ENCODE measurements around the gene ESYT2.
"Not testable (repeated sequence)": the region's sequence is repeated elsewhere in the genome, so short reads cannot be mapped to it uniquely, and the experiment has no call there.

The ESYT2 gene

DNA sequence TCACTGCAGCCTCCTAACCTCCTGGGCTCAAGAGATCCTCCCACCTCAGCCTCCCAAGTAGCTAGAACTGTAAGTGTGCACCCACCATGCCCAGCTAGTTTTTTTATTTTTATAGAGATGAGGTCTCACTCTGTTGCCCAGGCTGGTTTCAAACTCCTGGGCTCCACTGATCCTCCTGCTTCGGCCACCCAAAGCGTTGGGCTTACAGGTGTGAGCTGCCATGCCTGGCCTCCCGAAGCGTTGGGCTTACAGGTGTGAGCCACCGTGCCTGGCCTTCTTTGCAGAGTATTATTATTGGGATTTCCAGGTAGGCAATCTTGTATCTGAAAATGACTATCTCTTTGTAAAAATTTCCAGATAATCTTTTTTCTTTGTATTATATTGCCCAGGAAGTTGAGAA is 101.6 kb downstream of the ESYT2 start:
- no peak for DNase-seq (ENCODE audit: low read depth in 2 of 2)

DNA sequence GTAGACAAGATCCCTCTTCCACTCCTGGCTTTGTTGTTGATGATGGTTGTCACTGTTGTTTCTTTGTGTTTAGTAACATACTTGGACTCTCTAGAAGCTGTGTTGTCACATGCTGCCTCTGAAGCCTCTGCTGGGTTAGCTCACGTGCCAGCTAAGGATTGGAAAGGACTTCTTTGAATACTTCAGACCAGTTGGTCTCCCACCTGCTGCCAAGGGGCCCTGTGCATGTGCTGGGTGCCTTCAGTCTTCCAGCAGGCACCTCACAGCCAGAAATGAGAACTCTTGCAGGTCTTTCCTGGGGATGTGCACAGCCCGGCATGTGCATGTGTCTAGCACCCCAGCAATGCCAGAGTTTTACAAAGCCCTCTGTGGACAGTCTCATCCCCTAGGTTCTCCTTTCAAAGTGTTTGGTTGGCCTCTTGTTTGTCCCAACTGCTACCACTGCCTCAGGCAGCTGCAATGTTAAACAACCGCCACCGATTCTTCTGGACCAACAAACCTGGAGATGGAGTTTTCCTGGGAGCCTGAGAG is 103.0 kb downstream of the ESYT2 start:
- DNase-seq (ENCODE audit: low read depth in 2 of 2), result no peak

DNA sequence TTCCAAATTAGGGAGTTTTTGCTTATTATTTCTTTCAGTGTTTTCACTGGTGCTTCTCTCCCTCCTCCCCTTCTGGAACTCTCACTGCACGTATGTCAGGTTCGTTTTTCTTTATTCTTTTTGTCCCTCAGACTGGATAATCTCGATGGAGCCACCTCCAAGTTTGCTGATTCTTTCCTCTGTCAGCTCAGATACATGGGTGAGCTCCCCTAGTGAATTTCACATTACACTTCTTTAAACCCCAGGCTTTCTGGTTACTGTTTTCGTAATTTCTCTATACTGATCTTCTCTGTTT is 103.9 kb downstream of the ESYT2 start:
- DNase-seq (ENCODE audit: low read depth in 2 of 2), result no peak

DNA sequence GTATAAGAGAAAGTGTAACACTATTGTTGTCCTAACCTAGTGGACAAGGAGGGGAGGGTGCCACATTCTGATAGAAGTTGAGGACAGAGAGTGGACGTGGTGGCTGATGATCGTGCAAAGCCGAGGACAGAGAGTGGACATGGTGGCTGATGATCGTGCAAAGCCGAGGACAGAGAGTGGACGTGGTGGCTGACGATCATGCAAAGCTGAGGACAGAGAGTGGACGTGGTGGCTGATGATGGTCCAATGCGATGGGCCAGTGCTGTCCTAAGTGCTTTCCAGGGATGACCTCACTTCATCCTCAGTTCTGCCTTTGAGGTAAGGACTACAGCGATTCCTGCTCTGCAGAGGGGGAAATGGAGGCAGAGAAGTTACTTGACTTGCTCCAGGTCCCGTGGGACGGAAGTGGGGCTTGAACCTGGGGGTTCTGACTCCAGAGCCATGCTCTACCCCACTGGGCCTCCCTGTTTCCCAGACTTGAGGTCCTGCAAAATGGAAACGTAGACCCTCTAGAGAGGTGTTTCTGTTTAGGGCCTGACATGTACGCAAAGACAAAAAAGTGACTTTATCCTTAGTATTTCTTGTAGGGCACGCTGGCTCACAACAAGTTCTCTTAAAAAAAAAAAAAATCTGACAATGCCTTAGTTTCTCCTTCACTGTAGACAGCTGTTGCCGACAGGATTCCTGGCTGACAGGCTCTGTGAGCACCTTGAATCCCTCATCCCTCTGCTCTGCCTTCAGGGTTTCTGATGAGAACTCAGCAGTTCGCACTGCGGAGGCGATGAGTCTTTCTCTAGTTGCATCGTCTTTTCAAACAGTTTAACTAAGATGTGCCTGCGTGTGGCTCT is 104.4 kb downstream of the ESYT2 start:
- DNase-seq (ENCODE audit: low read depth in 2 of 2), result no peak

DNA sequence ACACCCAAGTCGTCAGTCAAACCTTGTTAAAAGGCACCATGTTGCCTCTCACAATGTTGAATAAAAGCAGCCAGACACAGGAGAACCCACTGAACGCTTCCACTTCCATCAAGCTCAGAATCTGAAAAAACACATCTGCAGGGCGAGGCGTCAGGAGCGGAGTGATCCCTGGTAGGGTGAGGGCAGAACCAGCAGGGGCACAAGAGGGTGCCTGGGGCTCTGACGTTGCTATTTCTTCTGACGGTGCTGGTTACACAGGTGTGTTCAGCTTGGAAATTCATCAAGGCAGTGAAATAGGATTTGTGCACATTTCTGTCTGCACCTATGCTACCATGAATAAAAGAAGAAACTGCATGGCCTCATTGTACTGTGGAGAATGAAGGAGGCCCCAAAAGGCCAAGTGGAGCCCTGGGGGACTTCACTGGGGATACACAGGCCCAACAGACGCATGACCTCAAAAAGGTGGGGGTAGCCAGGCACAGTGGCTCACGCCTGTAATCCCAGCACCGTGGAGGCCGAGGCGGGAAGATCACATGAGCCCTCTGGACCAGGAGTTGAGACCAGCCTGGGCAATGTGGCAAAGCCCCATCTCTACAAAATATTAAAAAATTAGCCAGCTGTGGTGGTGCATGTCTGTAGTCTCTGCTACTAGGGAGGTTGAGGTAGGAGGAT is 105.5 kb downstream of the ESYT2 start:
- no peak for DNase-seq (ENCODE audit: low read depth in 2 of 2)

DNA sequence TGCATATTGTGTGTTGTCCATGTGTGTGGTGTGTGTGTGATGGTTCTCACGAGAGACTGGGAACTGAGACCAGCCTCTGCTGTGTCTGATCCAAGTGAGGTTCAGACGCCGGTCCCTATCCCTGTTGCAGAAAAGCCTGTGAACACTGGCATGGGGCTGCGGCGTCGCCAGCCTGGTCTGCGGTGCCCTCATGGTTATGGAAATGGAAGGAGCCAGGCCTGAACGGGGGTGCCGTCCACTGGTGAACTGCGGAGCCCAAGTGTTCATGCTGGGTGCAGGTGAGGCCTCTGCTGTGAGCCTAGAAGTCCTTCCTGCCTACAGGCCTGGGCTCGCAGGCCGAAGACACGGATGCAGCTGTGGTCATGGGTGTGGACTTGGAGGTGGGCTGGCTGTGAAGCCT is 106.0 kb downstream of the ESYT2 start:
- DNase-seq (ENCODE audit: low read depth in 2 of 2), result no peak

DNA sequence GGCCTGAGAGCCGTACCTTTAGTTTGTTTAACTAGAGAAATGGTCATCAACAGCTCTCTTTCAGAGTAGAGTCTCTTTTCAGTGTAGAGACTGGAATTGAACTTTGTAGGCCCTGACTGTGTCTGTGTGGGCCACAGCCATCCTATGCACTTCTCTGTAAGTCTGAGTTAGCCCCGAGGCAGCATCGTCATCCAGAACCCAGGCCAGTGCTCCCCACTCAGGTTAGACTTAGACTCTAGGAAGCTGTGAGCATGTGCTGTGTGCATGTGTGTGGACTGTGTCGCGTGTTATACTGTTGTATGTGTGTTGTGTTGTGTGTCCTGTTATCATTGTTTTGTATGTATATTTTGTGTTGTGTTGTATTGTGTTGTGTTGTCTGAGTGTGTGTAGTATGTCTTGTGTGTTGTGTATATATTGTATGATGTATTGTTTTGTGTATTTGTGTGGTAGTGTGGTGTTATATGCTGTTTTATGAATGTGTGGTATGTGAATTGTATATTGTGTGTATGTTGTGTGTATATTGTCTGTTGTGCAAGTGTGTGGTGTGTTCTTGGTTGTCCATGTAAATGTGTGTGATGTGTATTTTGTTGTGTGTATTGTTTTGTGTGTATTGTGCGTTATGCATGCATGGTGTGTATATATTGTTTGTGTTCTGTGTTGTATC is 106.6 kb downstream of the ESYT2 start:
- DNase-seq (ENCODE audit: low read depth in 2 of 2), result no peak

DNA sequence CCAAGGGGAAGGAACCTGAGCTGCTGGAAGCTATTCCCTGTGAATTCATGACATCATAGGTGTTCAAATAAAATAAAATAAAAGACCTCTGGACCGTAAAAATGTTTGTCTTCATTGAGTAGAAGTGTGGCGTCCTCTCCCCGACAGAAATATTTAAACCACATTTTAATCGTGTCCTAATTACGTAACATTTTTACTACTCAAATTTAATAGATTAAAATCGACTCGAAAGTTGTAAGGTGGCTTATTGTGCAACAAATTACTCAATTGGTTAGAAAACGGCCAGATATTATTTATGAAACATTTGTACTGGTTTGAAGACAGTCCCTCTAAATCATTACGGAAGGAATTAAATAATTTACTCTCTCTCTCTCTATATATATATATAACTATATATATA is 109.2 kb downstream of the ESYT2 start:
- no peak for DNase-seq (ENCODE audit: low read depth in 2 of 2)

DNA sequence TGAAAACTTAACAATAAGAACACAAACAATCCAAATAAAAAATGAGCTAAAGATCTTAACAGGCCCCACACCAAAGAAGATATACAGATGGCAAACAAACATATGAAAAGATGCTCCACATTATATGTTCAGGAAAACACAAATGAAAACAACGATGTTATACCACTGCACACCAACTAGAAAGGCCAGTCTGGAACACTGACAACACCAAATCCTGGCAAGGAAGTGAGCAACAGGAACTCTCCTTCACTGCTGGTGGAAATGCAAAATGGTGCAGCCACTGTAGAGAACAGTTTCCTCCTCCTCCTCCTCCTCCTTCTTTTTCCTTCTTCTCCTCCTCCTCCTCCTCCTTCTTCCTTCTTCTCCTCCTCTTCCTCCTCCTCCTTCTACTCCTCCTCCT is 112.5 kb downstream of the ESYT2 start:
- no peak for DNase-seq (ENCODE audit: low read depth in 2 of 2)

DNA sequence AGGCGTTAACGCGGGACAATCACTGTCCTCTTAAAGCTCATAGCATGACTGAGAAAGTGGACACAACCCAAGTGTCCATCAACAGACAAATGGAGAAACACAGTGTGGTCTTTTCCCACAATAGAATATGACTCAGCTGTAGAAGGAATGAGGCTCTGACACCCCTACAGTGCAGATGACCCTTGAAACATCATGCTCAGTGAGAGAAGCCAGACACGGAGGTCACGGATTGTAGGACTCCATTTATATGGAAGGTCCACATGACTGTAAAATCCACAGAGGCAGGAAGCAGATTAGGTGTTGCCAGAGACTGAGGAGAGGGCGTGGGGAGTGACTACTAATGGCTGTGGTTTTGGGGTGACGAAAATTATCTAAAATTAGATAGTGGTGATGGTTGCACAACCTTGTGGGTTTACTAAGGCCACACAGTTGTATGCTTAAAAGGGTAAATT is 118.6 kb downstream of the ESYT2 start:
- DNase-seq (ENCODE audit: low read depth in 2 of 2), result no peak

DNA sequence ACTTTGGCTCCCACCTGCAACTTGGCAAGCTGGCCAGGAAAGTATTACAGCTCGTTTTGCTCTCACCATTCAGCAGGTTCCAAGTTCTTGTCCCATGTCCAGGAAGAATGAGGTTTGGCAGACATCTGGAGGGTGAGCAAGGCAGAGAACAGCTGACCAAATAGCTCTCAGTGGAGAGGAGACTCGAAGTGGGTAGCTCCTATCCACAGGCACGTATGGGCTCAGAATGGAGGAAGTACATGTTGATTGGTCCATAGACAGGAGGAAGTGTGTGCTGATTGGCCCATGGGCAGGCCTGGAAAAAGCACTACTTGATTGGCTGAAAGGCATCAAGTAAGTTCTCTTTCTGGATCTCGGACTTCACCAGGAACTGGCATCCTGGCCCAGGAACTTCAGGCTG is 121.7 kb downstream of the ESYT2 start:
- DNase-seq (ENCODE audit: low read depth in 2 of 2), result no peak

DNA sequence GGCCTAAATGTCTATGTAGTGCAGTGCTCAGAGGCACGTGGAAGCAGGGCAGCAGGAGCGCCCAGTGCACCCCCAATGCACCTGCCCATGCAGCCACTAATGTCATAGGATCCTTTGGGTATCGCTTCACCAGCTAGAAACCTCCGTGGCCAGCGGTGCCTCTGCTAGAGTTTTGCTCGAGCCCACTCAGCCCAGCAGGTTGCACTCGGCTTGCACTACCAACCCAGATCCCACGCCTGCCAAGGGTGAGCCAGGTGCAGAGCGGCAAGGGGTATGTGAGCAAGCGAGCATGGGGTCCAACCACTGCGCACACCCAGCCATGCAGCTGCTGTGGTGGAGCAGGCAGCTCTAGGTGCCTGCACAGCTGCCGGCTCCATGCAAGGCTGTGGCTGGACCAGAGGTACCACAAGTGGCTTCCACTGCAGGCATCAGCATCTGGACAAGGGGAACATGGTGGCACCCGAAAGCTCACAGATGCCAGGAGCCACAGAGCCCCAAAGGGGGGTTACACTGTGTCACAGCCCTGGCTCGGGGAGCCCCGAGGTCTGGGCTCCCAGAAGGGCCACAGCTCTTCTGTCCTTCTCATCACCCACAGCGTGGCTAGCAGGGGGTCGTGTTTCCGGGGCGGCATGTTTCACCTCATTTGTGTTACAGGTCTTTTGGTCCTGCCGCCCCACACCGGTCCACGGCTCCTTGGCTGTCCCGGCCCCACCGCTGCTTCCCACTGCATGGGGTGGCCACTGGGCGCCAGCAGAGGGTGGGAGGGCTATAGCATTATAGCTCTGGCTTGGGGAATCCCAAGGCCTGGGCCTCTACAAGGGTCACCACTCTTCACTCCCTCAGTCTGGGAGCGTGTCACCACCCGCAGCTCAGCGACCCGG is 122.4 kb downstream of the ESYT2 start:
- DNase-seq (ENCODE audit: low read depth in 2 of 2), result no peak

DNA sequence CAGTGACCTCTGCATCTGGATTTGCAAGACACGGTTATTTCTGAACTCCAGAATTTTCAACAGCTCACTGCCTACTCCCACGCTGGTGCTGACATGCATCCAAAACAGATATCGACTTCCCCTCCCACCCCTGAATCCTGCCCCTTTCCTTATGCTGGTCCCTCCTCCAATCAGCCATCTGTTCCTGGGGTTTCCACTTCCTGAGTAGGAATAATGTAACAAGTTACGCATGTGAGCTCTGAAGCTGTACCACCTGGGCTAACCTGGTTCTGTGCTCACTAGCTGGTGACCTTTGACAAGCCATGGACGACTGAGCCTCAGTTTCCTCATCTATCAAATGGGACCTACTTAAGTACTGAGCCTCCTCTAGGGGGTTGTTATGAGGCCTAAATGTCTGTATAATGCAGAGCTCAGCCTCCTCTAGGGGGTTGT is 123.0 kb downstream of the ESYT2 start:
- no peak for DNase-seq (ENCODE audit: low read depth in 2 of 2)

DNA sequence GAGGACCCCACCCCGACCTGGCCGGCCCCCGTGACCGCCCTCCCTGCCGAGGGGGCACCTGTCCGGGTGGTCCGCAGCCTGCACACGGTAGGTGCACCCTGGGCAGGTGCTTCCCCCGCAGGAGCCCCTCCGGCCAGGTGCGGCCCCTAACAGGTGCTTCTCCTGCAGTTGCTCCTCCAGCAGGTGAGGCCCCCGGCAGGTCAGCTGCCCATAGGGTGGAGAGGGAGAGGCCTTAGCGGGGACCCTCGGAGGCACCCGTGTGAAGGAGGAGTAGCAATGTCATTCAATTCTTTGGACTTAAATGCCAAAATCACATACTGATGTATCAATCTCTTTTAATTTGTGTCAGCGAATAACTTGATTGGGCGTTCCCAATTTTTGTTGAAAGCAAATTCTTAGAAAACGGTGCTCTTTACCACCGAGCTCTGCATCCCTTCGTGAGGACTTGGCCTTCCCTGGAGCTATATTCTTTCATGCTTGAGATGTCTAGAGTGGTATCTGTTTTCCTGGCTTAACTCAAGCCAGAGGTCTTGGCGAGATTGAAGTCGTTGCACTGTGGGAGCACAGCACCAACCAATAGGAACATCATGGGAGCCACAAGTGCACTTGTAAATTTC is 124.0 kb downstream of the ESYT2 start:
- no peak for DNase-seq (ENCODE audit: low read depth in 2 of 2)

DNA sequence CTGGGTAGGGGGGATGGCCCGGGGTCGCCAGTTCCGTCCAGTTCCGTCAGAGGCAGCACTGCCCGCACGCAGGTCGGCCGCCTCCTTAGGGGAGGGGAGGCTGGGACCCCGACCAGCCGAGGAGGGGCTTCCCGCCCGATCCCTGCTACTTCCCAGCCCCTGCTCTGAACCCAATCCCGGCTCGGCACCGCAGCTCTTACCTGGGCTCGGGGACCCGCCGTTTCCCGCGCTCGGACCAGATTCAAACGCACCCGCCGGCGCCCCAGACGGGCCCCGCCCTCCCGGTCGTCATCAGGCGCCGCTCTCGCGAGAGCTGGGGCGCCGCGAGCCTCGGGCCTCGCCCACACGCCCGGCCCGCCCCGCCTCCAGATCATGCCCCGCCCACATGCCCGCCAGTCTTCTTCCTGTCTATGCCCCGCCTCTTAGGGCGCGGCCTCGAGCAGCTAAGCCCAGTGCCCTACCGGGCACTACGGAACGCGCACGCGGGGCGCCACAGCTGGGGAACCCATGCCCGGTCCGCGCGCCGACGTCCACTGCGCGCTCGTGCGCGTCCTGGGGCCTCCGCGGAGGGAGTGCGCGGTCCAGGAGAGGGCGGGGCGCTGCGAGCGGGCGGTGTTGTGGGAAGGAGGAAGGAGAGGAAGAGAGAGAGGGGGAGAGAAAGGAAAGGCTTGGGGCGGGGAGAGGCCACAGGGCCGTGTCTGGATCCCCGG is 124.6 kb downstream of the ESYT2 start, which contains the start of gene NCAPG2:
Gene NCAPG2, minus strand, starts transcription at position 281 of the 710 bp plus-strand sequence. CDS start 2,905 bp downstream, outside the sequence.
- peak; percentile 93 to 96 for DNase-seq (ENCODE audit: low read depth in 2 of 2)

DNA sequence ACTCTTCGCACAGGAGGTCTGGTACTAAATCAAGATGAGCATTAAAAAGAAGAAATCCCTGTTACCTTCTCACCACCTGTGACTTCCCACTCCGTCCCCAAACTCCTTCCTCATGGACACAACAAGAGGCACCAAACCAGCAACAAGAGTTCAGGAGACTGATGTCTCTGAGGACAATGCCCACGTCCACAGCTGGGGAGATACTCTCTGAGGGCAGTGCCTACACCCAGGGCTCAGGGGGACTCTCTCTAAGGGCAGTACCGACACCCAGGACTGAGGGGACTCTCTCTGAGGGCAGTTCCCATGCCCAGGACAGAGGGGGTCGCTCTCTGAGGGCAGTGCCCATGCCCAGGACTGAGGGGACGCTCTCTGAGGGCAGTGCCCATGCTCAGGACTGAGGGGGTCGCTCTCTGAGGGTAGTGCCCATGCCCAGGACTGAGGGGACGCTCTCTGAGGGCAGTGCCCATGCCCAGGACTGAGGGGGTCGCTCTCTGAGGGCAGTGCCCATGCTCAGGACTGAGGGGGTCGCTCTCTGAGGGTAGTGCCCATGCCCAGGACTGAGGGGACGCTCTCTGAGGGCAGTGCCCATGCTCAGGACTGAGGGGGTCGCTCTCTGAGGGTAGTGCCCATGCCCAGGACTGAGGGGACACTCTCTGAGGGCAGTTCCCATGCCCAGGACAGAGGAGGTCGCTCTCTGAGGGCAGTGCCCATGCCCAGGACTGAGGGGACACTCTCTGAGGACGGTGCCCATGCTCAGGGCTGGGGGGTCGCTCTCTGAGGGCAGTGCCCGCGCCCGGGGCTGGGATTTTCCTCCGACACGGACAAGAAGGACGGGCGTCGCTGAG is 125.4 kb downstream of the ESYT2 start:
- DNase-seq (ENCODE audit: low read depth in 2 of 2), result not testable (repeated sequence)

DNA sequence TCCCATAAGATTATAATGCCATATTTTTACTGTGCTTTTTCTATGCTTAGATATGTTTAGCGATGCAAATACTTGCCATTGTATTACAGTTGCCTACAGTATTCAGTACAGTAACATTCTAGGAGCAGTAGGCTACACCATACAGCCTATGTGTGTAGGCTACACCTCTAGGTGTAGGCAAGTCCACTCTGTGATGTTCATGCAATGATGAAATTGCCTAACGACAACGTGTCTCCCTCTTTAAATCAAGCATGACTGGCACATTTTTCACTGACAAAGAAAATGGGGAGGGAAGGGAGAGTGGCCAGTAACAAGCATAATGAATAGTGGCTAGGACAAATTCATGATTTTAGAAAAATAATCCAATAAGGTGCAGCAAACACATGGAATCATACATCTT is 126.4 kb downstream of the ESYT2 start:
- DNase-seq (ENCODE audit: low read depth in 2 of 2), result no peak

DNA sequence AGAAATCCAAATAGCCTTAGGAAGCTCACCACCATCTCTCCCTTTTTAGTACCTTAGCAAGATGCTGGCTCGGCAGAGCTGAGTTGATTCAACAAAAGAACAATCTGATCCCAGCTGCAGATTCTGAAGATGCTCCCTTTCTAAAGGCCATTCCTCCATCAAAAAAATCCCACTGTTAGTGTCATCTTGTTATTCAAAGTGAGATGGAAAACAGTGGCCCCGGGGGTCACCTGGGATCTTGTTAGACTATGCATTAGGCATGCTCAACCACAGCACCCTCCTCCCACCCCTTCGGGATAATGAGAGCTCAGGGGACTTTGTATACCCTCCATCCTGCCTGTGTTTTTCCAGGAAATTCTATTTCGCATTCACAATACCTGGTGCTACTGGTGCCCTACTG is 127.1 kb downstream of the ESYT2 start:
- DNase-seq (ENCODE audit: low read depth in 2 of 2), result no peak

DNA sequence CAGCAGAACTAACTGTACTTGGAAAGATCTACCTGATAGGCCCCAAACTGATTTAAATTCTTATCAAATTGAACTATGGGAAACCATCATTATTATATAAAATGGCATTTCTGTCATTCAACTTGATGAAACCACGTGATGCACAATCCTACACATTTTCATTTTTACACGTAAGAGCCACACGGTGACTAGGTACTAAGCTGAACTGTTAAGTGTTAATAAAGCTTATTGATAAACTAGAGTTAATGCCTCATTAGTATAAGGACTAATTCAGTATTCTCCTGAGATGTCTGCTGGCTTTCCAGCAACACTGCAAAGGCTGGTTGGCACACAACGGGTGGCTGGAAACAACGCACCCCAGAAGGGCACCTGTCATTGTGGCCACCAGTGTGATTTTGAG is 129.3 kb downstream of the ESYT2 start:
- no peak for DNase-seq (ENCODE audit: low read depth in 2 of 2)

DNA sequence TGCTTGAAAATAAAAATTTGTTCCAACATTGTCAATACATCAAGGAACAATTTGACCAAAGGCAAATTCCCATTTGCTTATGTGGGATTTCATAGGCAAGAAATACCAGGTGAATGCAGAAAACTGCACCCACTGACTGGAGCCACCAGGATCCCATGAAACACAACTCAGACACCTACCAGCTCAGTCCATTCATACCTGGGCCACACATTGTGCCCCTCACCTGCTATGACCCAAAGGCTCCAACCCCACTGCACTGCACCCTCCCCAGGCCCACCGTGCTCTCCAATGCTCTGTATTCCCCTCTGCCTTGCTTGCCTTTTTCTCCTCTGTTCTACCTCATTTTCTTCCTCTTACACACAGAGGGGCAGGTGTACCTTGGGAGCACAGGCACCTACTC is 130.0 kb downstream of the ESYT2 start:
- DNase-seq (ENCODE audit: low read depth in 2 of 2), result no peak

All from stimulated activated CD8-positive, alpha-beta memory T cell treated with anti-CD3 and anti-CD28 coated beads, Interleukin-15, amount 100 ng/mL, for 4 hours (primary cell).